Sigmoid colon (tissue), 7 donors: Measurements from ENCODE around the gene FFAR2. TPM values are rescaled to one million over a fixed set of nuclear protein-coding genes. Genes with fewer than 3 reads are reported as not detected.

Source experiments
- DNase-seq: peaks from one replicate; pipeline ENCODE4 v3.0.0-alpha.2; 2019
- H3K27ac ChIP-seq, 4 donors: fragments of 200-600 bp; sonication (generic); one replicate each; pipeline ENCODE4 v1.5.1; 2016 to 2019; ENCODE audit warnings: mild to moderate bottlenecking in 1 of 4
- H3K27me3 ChIP-seq, 3 donors: fragments of 200-600 bp; sonication (generic); one replicate each; pipeline ENCODE4 v1.5.1; 2019; ENCODE audit warnings: mild to moderate bottlenecking in 1 of 3
- H3K36me3 ChIP-seq, 4 donors: fragments of 200-600 bp; sonication (generic); one replicate each; pipeline ENCODE4 v1.5.1; 2016 to 2019
- H3K4me1 ChIP-seq, 4 donors: fragments of 200-600 bp; sonication (generic); one replicate each; pipeline ENCODE4 v1.5.1; 2017 to 2019
- H3K4me3 ChIP-seq, 4 donors: fragments of 200-600 bp; sonication (generic); one replicate each; pipeline ENCODE4 v1.5.1; 2017 to 2019; ENCODE audit warnings: mild to moderate bottlenecking in 2 of 4, moderate library complexity in 1 of 4
- H3K9me3 ChIP-seq, 4 donors: fragments of 200-600 bp in 3 of 4; sonication (generic) in 3 of 4; one replicate each; pipeline versions ENCODE4 v1.5.1 to v1.6.1; 2013 to 2019
- CTCF ChIP-seq, 4 experiments: fragments of 450-650 bp in 3 of 4; fragments of 200-600 bp in 1 of 4; IDR thresholded peaks; one replicate each; pipeline ENCODE4 v1.5.1; 2016 to 2019; ENCODE audit warnings: antibody characterized with exemption in 4 of 4, mild to moderate bottlenecking in 3 of 4, moderate library complexity in 2 of 4
- EP300 ChIP-seq, 4 donors: sonication (generic); formaldehyde crosslinking; IDR thresholded peaks; one replicate each; pipeline ENCODE4 v1.6.1; 2017; ENCODE audit warnings: antibody characterized with exemption in 4 of 4
- POLR2A ChIP-seq, 2 donors: fragments of 450-650 bp; IDR thresholded peaks; one replicate each; pipeline ENCODE4 v1.6.1; 2016; ENCODE audit warnings: antibody characterized with exemption in 2 of 2, mild to moderate bottlenecking in 2 of 2, moderate library complexity in 2 of 2
- POLR2AphosphoS5 ChIP-seq, 4 donors: sonication (generic); formaldehyde crosslinking; IDR thresholded peaks; one replicate each; pipeline ENCODE4 v1.6.1; 2017; ENCODE audit warnings: antibody characterized with exemption in 4 of 4
- WGBS, 2 donors: extraction: QIAGEN DNeasy Blood & Tissue Kit; methylation state at CpG; one replicate each; pipeline ENCODE4 v1.1.7; 2013; 5-methylcytosine and 5-hydroxymethylcytosine counted together
- intact Hi-C: fragments of 100-400 bp; cut with DNase I; formaldehyde crosslinking; loops from one replicate; pipeline ENCODE4 v1.15.1; 2023
- polyA plus RNA-seq, 3 donors: library from polyadenylated mRNA; stranded (reverse); fragments of 200-250 nt; gene quantifications; one replicate each; pipeline ENCODE4 v1.2.3, GENCODE V29; 2013
- total RNA-seq, 4 donors: library from RNA; depleted of rRNA; stranded (reverse); fragments of >200 nt; gene quantifications; one replicate each; pipeline ENCODE4 v1.1.0, GENCODE V29; 2016
- donor health status: healthy with polysubstance abuse.
- donor health status: Bipolar disorder and iron deficiency.
- donor health status: healthy.

The FFAR2 gene
- total and polyA plus RNA-seq, 7 donors: 0.69 to 0.92 (median 0.81) TPM; not detected in 4

DNA sequence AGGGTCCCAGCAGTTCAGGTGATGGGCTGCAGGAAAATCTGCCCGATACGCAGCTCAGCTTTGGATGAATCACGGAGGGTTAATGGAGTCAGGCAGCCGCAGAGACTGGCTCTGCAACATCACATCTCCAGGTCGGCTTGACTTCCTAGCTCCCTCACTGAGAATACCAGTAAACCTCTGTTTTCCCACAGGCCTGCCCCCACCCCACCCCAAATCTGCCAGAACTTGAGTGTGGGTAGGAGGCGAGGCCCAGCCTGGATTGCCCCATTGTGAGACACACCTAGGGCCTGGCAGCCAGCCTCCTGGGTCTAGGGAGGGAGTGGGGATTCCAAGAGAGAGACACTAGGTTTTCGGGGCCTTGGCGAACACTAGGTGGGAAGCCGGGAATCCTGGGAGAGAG is 45.9 kb downstream of the FFAR2 start:
- DNase-seq: no peak
- Histone ChIP-seq H3K36me3 (no peaks in the 10 kb centered on the region), H3K27ac (no peak overlapping the region), H3K4me3 (no peak overlapping the region), H3K4me1 (peaks cover 0 to 7% (median 3%) of the 10 kb centered on the region in 4 donors), H3K9me3 (no peaks in the 10 kb centered on the region), H3K27me3 (peaks cover 0 to 9% (median 0%) of the 10 kb centered on the region in 3 donors)
- intact Hi-C loops: no loop called here
- WGBS, 2 donors: 77 to 86% methylated on average over 9 of the region's 9 CpGs
- TF ChIP-seq POLR2AphosphoS5 (IDR thresholded peaks at IDR 0.05) (no peak), POLR2A (IDR thresholded peaks at IDR 0.05) (no peak), CTCF (IDR thresholded peaks at IDR 0.05) (no peak), EP300 (IDR thresholded peaks at IDR 0.05) (no peak)

DNA sequence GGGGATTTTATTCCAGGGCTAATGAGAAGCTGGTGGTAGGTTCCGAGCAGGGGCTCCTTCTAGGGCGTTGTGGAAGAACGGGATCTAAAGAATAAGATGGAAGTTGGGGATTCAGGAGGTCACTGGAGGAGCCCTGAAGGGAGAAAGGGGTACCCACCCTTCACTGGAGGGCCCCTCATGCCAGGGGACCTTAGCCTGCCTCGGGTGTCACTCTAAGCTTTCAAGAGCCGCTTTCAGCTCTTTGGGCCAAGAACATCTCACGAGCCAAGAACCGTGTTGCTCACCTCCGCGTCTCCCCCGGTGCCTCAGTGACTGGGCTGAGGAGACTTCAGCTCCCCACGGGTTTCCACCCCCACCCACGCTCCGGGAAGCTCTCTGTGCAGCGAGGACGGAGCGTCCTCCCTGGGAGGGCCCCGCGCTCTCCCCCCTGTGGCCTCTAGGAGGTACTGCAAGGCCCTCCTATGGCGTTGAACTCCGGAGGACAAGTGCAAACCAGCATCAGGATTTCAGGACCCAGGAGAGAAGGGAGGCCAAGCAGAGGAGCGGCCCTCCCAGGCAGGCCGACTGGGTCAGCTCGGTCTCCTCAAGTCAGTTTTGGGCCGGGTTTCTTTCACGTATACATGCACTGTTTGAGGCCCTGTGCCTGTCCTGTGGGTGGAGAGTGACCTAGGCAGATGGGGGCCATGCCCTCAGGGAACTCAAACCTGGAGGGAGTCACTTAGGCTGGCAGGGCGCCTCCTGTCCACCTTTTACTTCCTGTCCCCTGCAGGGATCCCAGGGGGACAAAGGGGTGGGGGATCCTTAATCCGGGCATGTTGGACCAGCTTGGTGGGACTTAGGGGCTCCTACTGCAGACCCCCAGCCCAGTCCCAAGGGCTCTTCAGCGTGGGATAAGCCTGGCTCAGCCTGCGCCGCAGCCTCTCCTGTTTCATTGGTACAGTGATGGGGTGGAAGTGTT is 47.3 kb downstream of the FFAR2 start:
- TF ChIP-seq EP300 (IDR thresholded peaks at IDR 0.05): no peak
- TF ChIP-seq CTCF (IDR thresholded peaks at IDR 0.05): peak; percentile 82 to 99 (median 90)
- TF ChIP-seq POLR2A (IDR thresholded peaks at IDR 0.05): no peak
- H3K27me3 ChIP-seq: peaks cover 0 to 2% (median 0%) of the 10 kb centered on the region in 3 donors
- no peaks in the 10 kb centered on the region for H3K9me3 ChIP-seq
- no peak overlapping the region for H3K27ac ChIP-seq
- peak; percentile 83 for DNase-seq
- intact Hi-C loops: loop anchor here (1.0 kb wide), 2 partner anchors 143 to 226 kb away; no protein-coding TSS in a partner anchor
- 27 to 31% methylated on average over 30 of the region's 30 CpGs for WGBS, 2 donors
- H3K4me1 ChIP-seq: peaks cover 0 to 7% (median 3%) of the 10 kb centered on the region in 4 donors
- no peak overlapping the region for H3K4me3 ChIP-seq
- no peaks in the 10 kb centered on the region for H3K36me3 ChIP-seq

- peaks cover 0 to 7% (median 3%) of the 10 kb centered on the region in 4 donors for H3K4me1 ChIP-seq
- DNase-seq: no peak
- no peak overlapping the region for H3K4me3 ChIP-seq
- no peaks in the 10 kb centered on the region for H3K9me3 ChIP-seq
- TF ChIP-seq POLR2A (IDR thresholded peaks at IDR 0.05) (no peak), POLR2AphosphoS5 (IDR thresholded peaks at IDR 0.05) (no peak), CTCF (IDR thresholded peaks at IDR 0.05) (no peak), EP300 (IDR thresholded peaks at IDR 0.05) (no peak)
- H3K27me3 ChIP-seq: peaks cover 0 to 5% (median 0%) of the 10 kb centered on the region in 3 donors
- 78 to 89% methylated on average over 14 of the region's 14 CpGs for WGBS, 2 donors
- no peaks in the 10 kb centered on the region for H3K36me3 ChIP-seq
- no peak overlapping the region for H3K27ac ChIP-seq
- intact Hi-C loops: no loop called here
Measured at GRCh38 chr19:35497406-35497805, 49.3 kb downstream of the FFAR2 start.

GRCh38 chr19:35498220-35498619 is 50.2 kb downstream of the FFAR2 start:
- Histone ChIP-seq H3K4me1 (peaks cover 0 to 7% (median 3%) of the 10 kb centered on the region in 4 donors), H3K36me3 (no peaks in the 10 kb centered on the region), H3K27ac (no peak overlapping the region), H3K4me3 (no peak overlapping the region), H3K27me3 (peaks cover 0 to 5% (median 0%) of the 10 kb centered on the region in 3 donors), H3K9me3 (no peaks in the 10 kb centered on the region)
- DNase-seq: no peak
- intact Hi-C loops: no loop called here
- TF ChIP-seq POLR2A (IDR thresholded peaks at IDR 0.05) (no peak), POLR2AphosphoS5 (IDR thresholded peaks at IDR 0.05) (no peak), CTCF (IDR thresholded peaks at IDR 0.05) (no peak), EP300 (IDR thresholded peaks at IDR 0.05) (no peak)
- 74 to 93% methylated on average over 3 of the region's 3 CpGs for WGBS, 2 donors
